IPS-18a (cell line): ENCODE results near the gene SLC43A2.

Experiments used
- H3K27ac ChIP-seq: one replicate; pipeline ENCODE4 v1.5.1; 2013; ENCODE audit warnings: low read length
- H3K27me3 ChIP-seq: one replicate; pipeline ENCODE4 v1.6.1; 2013; ENCODE audit warnings: mild to moderate bottlenecking, low read length; ENCODE audit not compliant: control insufficient read depth, insufficient read depth
- H3K36me3 ChIP-seq: one replicate; pipeline ENCODE4 v1.6.1; 2013; ENCODE audit warnings: low read depth, low read length; ENCODE audit not compliant: control insufficient read depth
- H3K4me1 ChIP-seq: one replicate; pipeline ENCODE4 v1.6.1; 2013; ENCODE audit warnings: low read depth, low read length; ENCODE audit not compliant: control insufficient read depth
- H3K4me3 ChIP-seq: one replicate; pipeline ENCODE4 v1.5.1; 2013; ENCODE audit warnings: low read length
- H3K9ac ChIP-seq: one replicate; pipeline ENCODE4 v1.6.1; 2013; ENCODE audit warnings: mild to moderate bottlenecking, low read length, moderate library complexity
- H3K9me3 ChIP-seq: one replicate; pipeline ENCODE4 v1.6.1; 2013; ENCODE audit warnings: low read depth, low read length; ENCODE audit not compliant: control insufficient read depth

Gene SLC43A2

DNA sequence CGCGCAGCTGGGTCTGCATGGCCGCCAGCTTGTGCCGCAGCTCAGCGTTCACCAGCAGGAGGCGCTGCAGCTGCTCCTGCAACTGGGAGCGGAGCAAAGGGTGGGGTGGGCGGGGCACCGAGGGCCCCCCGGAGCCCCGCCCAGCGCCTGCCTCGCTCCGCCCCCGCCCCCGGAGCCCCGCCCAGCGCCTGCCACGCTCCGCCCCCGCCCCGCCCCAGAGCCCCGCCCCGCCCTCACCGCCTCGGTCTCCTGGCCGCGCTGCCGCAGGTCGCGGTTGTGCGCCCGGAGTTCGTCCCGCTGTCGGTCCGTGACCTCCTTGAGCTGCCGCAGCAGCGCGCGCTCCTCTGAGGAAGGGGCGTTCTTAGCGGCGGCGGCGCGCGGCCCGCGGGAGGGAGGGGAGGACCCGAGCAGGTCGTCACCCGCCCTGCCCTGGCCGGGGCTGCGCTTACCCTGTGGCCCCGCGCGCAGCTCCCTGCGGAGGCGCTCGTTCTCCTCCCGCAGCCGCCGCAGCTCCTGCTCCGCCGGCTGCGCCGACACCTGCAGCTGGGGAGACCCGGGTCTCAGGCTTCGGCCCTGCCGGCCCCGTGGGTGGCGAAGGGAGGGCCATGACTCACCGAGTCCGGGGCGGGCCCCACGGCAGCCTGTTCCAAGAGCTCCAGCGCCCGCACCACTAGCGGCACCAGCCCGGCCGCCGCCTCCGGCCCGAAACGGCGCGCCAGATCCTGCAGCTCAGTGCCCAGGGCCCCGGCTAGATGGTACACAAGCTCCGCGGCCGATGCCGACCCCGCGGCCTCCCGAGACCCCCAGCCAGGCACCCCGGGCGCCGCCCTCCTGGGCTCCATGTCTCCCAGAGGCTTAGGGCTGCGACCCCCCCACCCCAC is 20.6 kb upstream of the SLC43A2 start:
- Histone ChIP-seq H3K27me3 (peaks cover 14% of the 10 kb centered on the region), H3K9me3 (no peaks in the 10 kb centered on the region), H3K27ac (no peak overlapping the region), H3K36me3 (peaks cover 37% of the 10 kb centered on the region), H3K4me3 (peak overlapping the region; percentile 59), H3K4me1 (peaks cover 5% of the 10 kb centered on the region), H3K9ac (peak overlapping the region; percentile 8)

DNA sequence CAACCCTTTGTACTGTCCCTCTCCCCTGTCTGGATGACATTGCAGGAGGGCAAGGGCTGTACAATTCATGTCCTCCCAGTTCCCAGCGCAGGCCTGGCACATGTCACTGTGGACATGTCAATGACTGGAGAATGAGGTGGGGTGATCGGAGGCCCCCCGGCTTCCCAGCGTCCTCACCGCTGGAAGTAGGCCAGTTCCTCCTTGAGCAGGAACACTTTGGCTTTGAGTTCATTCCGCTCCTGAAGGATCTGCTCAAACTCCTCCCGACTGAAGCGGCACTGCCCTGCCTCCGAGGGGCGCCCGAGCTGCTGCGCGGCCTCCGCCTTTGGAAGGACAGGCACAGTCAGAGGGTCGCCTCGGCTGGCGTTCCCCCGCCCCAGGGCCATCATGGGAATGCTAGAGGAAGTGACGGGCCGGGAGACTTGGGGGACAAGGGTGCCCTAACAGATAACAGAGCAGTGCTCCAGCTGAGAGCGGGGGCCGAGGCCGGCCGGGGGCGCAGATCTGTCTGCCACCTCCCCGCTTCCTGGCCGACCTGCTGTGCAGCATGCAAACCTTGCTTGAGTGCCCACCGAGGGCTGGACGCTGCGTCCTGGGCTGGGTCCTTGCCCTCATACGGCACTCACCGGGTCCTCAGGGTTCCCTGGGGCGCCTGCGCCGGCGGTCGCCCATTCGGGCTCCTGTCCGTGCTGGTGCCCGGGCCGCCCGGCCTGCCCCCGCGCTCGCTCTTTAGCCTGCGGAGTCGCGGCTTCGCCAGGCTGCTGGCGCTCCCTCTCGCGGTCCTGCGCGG is 19.7 kb upstream of the SLC43A2 start:
- peaks cover 29% of the 10 kb centered on the region for H3K36me3 ChIP-seq
- peak overlapping the region; percentile 59 for H3K4me3 ChIP-seq
- H3K4me1 ChIP-seq: peaks cover 9% of the 10 kb centered on the region
- no peak overlapping the region for H3K27ac ChIP-seq
- no peak overlapping the region for H3K9ac ChIP-seq
- peaks cover 20% of the 10 kb centered on the region for H3K27me3 ChIP-seq
- no peaks in the 10 kb centered on the region for H3K9me3 ChIP-seq

DNA sequence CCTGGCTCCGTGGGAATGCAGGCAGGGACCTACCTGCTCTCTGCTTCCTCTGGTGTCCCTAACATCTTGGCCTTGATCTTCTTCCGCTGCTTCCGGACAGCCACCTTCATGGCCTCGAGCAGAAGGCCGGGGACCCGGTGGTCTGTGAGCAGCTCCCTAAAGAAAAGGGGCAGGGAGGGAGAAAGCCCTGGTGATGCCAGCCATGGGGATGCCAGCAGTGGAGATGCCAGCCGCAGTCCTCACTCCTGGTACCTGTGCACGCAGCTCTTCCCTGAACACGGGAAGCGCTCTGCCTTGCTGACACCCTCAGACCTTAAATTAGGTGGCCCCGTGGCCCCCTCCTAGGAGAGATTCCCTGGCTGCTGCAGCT is 19.2 kb upstream of the SLC43A2 start:
- Histone ChIP-seq H3K9me3 (no peaks in the 10 kb centered on the region), H3K4me3 (no peak overlapping the region), H3K36me3 (peaks cover 23% of the 10 kb centered on the region), H3K27ac (no peak overlapping the region), H3K4me1 (peaks cover 9% of the 10 kb centered on the region), H3K9ac (no peak overlapping the region), H3K27me3 (peaks cover 20% of the 10 kb centered on the region)

DNA sequence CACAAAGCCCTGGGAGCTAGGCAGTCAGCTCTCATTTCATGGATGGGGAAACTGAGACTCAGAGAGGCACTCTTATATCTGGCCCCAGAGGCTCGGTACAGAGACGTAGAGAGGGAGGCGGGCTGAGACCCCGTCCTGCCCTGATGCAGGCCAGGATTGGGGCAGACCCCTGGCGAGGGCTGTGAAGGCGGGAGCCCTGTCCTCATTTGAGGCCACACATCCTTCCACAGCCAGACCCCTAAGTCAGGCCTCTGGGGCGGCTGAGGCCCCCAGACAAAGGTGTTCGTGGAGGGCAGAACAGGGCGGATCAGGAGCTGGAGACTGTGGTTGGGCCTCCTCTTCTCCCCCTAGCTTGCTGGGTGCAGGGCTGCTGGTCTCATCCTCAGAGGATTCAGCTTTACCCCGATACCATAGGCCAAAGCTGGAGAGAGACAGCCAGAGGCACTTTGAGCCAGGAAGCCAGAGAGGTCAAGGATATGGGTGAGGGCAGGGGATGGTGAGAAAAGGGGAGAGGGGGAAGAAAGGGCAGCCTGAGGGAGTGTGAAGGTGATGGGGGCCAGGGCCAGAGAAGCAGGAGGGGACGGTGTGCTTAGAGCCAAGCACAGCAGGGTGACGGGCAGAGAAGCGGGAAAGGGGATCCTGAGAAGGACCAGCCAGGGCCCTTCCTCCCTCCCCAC is 17.7 kb upstream of the SLC43A2 start:
- H3K27ac ChIP-seq: no peak overlapping the region
- peaks cover 9% of the 10 kb centered on the region for H3K36me3 ChIP-seq
- H3K4me3 ChIP-seq: no peak overlapping the region
- no peaks in the 10 kb centered on the region for H3K9me3 ChIP-seq
- H3K9ac ChIP-seq: no peak overlapping the region
- H3K27me3 ChIP-seq: peaks cover 20% of the 10 kb centered on the region
- H3K4me1 ChIP-seq: peaks cover 9% of the 10 kb centered on the region

DNA sequence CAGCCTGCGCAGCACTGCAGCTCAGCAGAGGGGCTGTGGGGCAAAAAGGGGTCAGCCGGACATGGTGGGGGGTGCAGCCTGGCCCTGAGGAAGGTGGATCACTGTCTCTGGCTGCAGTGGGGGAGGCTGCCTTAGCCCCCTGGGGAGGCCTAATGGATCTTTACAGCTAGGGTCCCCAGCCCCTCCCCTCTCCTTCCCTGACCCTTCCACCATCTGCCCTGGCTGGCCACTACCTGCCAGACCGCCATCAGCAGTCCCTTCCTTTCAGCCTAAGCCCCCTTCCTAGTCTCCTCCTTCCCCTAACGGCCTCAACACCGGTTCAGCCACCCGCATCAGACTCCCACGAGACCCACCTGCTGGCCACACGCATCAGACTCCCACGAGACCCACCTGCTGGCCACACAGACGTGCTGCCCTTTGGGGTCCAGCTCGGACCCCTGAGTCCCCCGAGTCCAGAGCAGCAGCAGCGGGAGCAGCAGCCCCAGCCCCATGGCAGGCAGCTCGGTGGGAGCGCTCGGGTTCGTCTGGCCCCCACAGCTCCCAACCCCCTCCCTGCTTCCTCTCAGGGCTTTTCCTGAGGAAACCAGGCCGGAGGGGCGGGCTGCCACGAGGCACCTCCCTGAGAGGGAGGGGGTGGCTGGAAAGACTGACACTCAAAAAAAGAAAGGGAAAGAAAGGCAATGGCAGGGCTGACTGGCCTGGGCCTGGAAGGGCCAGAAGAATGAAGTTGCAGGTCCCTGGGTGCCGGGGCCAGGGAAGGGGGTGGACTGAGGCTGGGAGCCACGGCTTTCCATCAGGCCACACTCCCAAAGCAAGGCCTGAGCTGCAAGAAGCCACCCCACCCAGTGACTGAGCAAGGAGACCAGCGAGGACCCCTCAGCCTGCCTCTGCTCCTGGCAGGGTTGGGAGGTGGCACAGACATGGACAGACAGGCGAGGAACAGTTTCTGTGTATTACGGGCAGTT is 16.9 kb upstream of the SLC43A2 start, which contains the start of gene SCARF1:
Gene SCARF1, minus strand, starts transcription at position 526 of the 965 bp plus-strand sequence. Its CDS starts 35 bp downstream, at position 491.
- peaks cover 20% of the 10 kb centered on the region for H3K27me3 ChIP-seq
- peaks cover under 1% of the 10 kb centered on the region for H3K36me3 ChIP-seq
- no peak within 1 kb of the TSS for H3K9ac ChIP-seq
- H3K4me1 ChIP-seq: peaks cover 9% of the 10 kb centered on the region
- no peak within 1 kb of the TSS for H3K4me3 ChIP-seq
- no peak within 1 kb of the TSS for H3K27ac ChIP-seq
- no peaks in the 10 kb centered on the region for H3K9me3 ChIP-seq

DNA sequence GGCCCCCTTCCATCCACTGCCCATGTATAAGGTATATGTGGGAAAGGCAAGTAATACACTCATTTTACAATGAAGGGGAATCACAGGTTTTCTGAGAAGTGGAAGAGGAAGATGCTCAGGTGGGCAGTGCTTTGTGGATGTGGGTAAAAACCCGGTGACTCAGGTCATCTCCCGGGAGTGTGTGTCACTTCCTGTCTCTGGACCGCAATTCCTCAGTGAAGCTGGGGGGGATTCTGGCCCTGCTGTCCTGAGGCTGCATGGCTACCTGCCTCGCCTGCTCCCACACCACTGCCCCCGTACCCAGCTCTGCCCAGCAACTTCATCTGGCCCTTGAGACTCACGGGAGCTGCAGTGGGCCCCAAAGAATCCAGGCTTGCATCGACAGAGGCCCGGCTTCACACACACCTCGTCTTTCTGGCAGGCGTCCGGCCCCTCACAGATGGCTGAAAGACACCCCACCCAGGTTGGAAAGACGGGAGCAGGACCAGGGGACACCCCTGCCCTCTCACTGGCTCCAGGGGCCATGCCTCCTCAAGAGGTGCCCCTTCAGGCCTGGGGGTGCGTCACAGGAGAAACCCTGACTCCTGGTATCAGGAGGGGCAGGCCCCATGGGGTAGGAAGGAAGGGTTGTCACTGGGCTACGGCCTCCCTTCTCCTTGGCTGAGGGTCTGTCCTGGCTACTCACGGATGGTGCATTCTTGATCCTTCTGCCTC is 16.0 kb upstream of the SLC43A2 start:
- Histone ChIP-seq H3K4me3 (no peak overlapping the region), H3K9ac (no peak overlapping the region)

DNA sequence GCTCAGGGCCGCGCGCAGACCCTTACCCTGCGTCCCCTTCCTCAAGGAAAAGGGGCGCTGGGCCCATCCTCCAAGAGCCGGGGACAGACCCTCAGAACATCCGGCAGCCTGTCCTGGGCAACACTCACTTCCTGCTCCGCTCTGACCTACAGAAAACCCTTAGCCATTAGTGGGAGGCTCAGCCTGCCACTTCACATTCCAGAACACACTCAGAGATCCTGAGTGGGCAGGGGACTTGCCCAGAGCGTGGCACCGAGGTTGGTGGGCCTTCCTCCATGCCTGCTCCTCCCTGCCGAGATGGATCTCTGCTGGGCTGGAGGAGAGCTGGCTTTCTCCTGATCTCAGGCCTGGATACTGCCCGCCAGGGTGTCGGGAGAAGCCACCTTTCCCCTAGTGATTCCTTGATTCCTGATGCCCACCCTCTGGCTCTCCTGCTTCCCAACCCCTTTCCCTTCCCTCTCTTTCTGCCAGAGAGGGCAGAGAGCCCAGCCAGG is 15.4 kb upstream of the SLC43A2 start:
- H3K27ac ChIP-seq: no peak overlapping the region
- peaks cover 20% of the 10 kb centered on the region for H3K27me3 ChIP-seq
- no peaks in the 10 kb centered on the region for H3K9me3 ChIP-seq
- peak overlapping the region; percentile 45 for H3K4me3 ChIP-seq
- peaks cover 5% of the 10 kb centered on the region for H3K4me1 ChIP-seq
- H3K36me3 ChIP-seq: no peaks in the 10 kb centered on the region
- H3K9ac ChIP-seq: no peak overlapping the region

More for the DNA sequence above, 16.0 kb upstream of the SLC43A2 start:
- Histone ChIP-seq H3K9me3 (no peaks in the 10 kb centered on the region), H3K27me3 (peaks cover 20% of the 10 kb centered on the region), H3K36me3 (no peaks in the 10 kb centered on the region), H3K4me1 (peaks cover 5% of the 10 kb centered on the region), H3K27ac (no peak overlapping the region)

DNA sequence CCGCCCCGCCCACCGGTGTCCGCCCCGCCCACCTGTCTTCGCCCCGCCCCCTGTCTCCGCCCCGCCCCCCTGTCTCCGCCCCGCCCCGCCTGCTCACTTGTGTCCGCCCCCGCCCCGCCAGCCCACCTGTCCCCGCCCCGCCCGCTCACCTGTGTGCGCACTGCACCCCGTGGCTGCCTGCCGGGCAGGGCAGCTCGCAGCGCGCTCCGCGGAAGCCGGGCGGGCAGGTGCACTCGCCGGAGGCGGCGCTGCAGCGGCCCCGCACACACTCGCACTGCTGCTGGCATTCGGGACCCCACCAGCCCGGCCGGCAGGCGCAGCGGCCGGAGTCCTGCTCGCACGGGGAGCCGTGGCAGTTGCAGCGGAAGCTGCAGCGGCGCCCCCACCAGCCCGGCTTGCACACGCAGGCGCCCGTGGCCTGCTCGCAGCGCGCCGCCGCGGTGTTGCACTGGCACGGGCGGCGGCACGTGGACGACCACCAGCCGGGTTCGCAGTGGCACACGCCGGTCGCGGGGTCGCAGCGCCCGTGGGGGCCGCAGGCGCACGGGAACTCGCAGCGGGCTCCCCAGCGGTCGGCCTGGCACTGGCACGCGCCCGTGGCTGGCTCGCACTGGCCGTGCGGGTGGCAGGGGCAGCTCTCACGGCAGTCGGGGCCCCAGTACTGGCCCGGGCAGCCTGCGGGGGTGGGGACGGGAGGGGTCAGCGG is 14.8 kb upstream of the SLC43A2 start:
- peak overlapping the region; percentile 45 for H3K4me3 ChIP-seq
- H3K9me3 ChIP-seq: no peaks in the 10 kb centered on the region
- H3K4me1 ChIP-seq: peaks cover 5% of the 10 kb centered on the region
- H3K9ac ChIP-seq: no peak overlapping the region
- no peak overlapping the region for H3K27ac ChIP-seq
- H3K27me3 ChIP-seq: peaks cover 20% of the 10 kb centered on the region
- no peaks in the 10 kb centered on the region for H3K36me3 ChIP-seq

DNA sequence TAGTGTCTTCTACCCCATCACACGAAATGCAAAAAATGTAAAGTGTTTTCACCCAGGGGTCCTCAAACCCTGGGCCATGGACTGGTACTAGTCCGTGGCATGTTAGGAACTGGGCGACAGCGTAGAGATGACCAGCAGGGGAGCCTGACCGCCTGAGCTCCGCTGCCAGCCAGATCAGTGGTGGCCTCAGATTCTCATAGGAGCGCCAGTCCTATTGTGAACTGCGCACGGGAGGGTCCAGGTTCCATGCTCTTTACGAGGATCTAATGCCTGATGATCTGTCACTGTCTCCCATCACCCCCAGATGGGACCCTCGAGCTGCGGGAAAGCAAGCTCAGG is 12.4 kb upstream of the SLC43A2 start:
- H3K27ac ChIP-seq: no peak overlapping the region
- H3K36me3 ChIP-seq: no peaks in the 10 kb centered on the region
- H3K4me3 ChIP-seq: no peak overlapping the region
- H3K9me3 ChIP-seq: no peaks in the 10 kb centered on the region
- H3K9ac ChIP-seq: no peak overlapping the region
- peaks cover 12% of the 10 kb centered on the region for H3K27me3 ChIP-seq
- peaks cover 5% of the 10 kb centered on the region for H3K4me1 ChIP-seq
